CD14-positive monocyte (primary cell): Measurements from ENCODE around the gene NXT1. TPM values are rescaled to one million over a fixed set of nuclear protein-coding genes. Genes with fewer than 3 reads are reported as not detected.

Experiments
- DNase-seq, 3 donors: peaks; one replicate each; pipeline ENCODE4 v3.0.0-alpha.2; 2011 to 2022
- H2AFZ ChIP-seq: 2 replicates; pipeline ENCODE4 v1.6.0; 2012; ENCODE audit warnings: mild to moderate bottlenecking, low read depth, low read length, inconsistent platforms; ENCODE audit not compliant: insufficient read depth, poor library complexity, severe bottlenecking
- H3K27ac ChIP-seq, 2 donors: 1 replicate in 1 of 2; 2 replicates in 1 of 2; pipeline ENCODE4 v1.5.1; 2012 to 2013; ENCODE audit warnings: low read length in 2 of 2, control low read depth in 1 of 2, inconsistent platforms in 1 of 2, low read depth in 1 of 2, mild to moderate bottlenecking in 1 of 2
- H3K27me3 ChIP-seq, 2 donors: one replicate each; pipeline versions ENCODE4 v1.6.0 to v1.6.1; 2011 to 2013; ENCODE audit warnings: low read length in 2 of 2; ENCODE audit not compliant: control insufficient read depth in 2 of 2, insufficient read depth in 2 of 2
- H3K36me3 ChIP-seq, 2 donors: replicated peaks in 1 of 2; 1 replicate in 1 of 2; 2 replicates in 1 of 2; pipeline versions ENCODE4 v1.5.1 to v1.6.1; 2012 to 2013; ENCODE audit warnings: low read length in 2 of 2, control low read depth in 1 of 2, inconsistent platforms in 1 of 2, mild to moderate bottlenecking in 1 of 2; ENCODE audit not compliant: insufficient read depth in 2 of 2, control insufficient read depth in 1 of 2
- H3K4me1 ChIP-seq, 2 donors: 1 replicate in 1 of 2; 2 replicates in 1 of 2; pipeline versions ENCODE4 v1.5.1 to v1.6.1; 2012 to 2013; ENCODE audit warnings: low read length in 2 of 2, control low read depth in 1 of 2, inconsistent platforms in 1 of 2, mild to moderate bottlenecking in 1 of 2, moderate library complexity in 1 of 2; ENCODE audit not compliant: insufficient read depth in 2 of 2, control insufficient read depth in 1 of 2
- H3K4me2 ChIP-seq: replicated peaks from 2 replicates; pipeline ENCODE3; 2012; ENCODE audit warnings: low read length, moderate library complexity, mild to moderate bottlenecking; ENCODE audit not compliant: poor library complexity, severe bottlenecking; ENCODE audit errors: extremely low read depth
- H3K4me3 ChIP-seq, 3 experiments: fragments of 200-600 bp in 1 of 3; sonication (generic) in 1 of 3; replicated peaks in 1 of 3; 1 replicate in 2 of 3; 2 replicates in 1 of 3; pipeline ENCODE4 v1.5.1; 2011 to 2013; ENCODE audit warnings: low read length in 3 of 3, mild to moderate bottlenecking in 3 of 3, control low read depth in 2 of 3, low read depth in 2 of 3, inconsistent platforms in 1 of 3, moderate library complexity in 1 of 3
- H3K79me2 ChIP-seq: 2 replicates; pipeline ENCODE4 v1.6.0; 2012; ENCODE audit warnings: mild to moderate bottlenecking, control low read depth, inconsistent platforms, low read length, moderate library complexity; ENCODE audit not compliant: insufficient read depth
- H3K9ac ChIP-seq: 2 replicates; pipeline ENCODE4 v1.6.0; 2017; ENCODE audit warnings: low read length, mild to moderate bottlenecking; ENCODE audit not compliant: insufficient read depth, poor library complexity, severe bottlenecking
- H3K9me3 ChIP-seq, 2 donors: replicated peaks in 1 of 2; 1 replicate in 1 of 2; 2 replicates in 1 of 2; pipeline versions ENCODE4 v1.5.1 to v1.6.1; 2012 to 2013; ENCODE audit warnings: low read length in 2 of 2, control low read depth in 1 of 2; ENCODE audit not compliant: control insufficient read depth in 1 of 2, insufficient read depth in 1 of 2
- H4K20me1 ChIP-seq: 2 replicates; pipeline ENCODE4 v1.6.0; 2012; ENCODE audit warnings: mild to moderate bottlenecking, low read length, control low read depth, moderate library complexity; ENCODE audit not compliant: insufficient read depth
- H3K27ac Mint-ChIP-seq, 7 donors: one replicate each; pipeline ENCODE4 v1.8.0; 2020; ENCODE audit warnings: mild to moderate bottlenecking in 7 of 7, mixed read lengths in 7 of 7, moderate library complexity in 6 of 7, inconsistent platforms in 2 of 7
- H3K27me3 Mint-ChIP-seq, 3 donors: one replicate each; pipeline ENCODE4 v1.8.0; 2021 to 2022; ENCODE audit warnings: low read depth in 3 of 3, mild to moderate bottlenecking in 3 of 3, mixed read lengths in 3 of 3, moderate library complexity in 3 of 3, inconsistent platforms in 1 of 3
- H3K36me3 Mint-ChIP-seq, 2 donors: one replicate each; pipeline ENCODE4 v1.8.0; 2020; ENCODE audit warnings: mixed read lengths in 2 of 2, inconsistent platforms in 1 of 2, mild to moderate bottlenecking in 1 of 2
- H3K4me1 Mint-ChIP-seq: one replicate; pipeline ENCODE4 v1.8.0; 2020; ENCODE audit warnings: mild to moderate bottlenecking, mixed read lengths
- H3K4me3 Mint-ChIP-seq, 2 donors: one replicate each; pipeline ENCODE4 v1.8.0; 2020; ENCODE audit warnings: mild to moderate bottlenecking in 2 of 2, mixed read lengths in 2 of 2, moderate library complexity in 1 of 2
- H3K9me3 Mint-ChIP-seq, 7 donors: one replicate each; pipeline ENCODE4 v1.8.0; 2020 to 2022; ENCODE audit warnings: mixed read lengths in 7 of 7, mild to moderate bottlenecking in 6 of 7, moderate library complexity in 6 of 7, inconsistent platforms in 2 of 7
- CTCF ChIP-seq: fragments of 200-600 bp; IDR thresholded peaks from one replicate; pipeline ENCODE4 v1.8.0; 2022; ENCODE audit warnings: antibody characterized with exemption, mild to moderate bottlenecking
- WGBS: methylation state at CpG from one replicate; pipeline ENCODE4 v1.1.5; 2013; ENCODE audit warnings: missing lambda C conversion rate; ENCODE audit not compliant: insufficient coverage; 5-methylcytosine and 5-hydroxymethylcytosine counted together
- intact Hi-C, 2 donors: fragments of 100-400 bp; cut with micrococcal nuclease; formaldehyde crosslinking; loops; one replicate each; pipeline versions ENCODE4 v1.15.0 to v1.15.1; 2023
- polyA plus RNA-seq, 3 donors: library from polyadenylated mRNA; depleted of rRNA in 1 of 3; unstranded in 2 of 3; stranded (reverse) in 1 of 3; fragments of 300-500 nt in 2 of 3; fragments of >200 nt in 1 of 3; fragmentation: Illumina TruSeq in 2 of 3; gene quantifications; 1 replicate in 2 of 3; 2 replicates in 1 of 3; pipeline ENCODE4 v1.2.3, GENCODE V29; 2012 to 2021

The NXT1 gene
- polyA plus RNA-seq, 3 donors: 37.8 to 140 (median 39.4) TPM

- peak overlapping the region in 6 of 7 donors; percentile 7 to 82 (median 20) for H3K27ac Mint-ChIP-seq
- WGBS: no CpG with 5 or more reads among the region's 3 CpGs
- H3K79me2 ChIP-seq: peaks cover 38% of the 10 kb centered on the region
These were observed 20.3 kb downstream of the NXT1 start for GRCh38 chr20:23370873-23371272.

DNA sequence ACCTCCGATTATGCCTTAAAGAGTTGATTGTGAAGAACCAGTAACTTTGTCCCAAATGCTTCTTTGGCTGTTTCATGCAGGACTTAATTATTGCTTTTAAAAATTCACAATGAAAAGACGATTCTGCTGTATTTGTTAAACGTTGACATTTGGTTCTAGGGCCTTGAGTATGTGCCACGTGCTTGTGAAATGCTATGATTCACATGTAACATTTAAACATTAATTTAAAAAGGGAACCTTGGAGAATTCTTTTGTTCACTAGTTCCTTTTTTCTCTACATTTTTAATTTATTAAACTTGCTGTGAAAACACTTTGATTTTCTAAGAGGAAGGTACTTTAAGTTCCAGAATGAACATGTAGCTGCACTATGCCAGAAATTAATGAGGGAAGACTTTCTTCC, 20.9 kb downstream of the NXT1 start:
- H4K20me1 ChIP-seq: peaks cover 42% of the 10 kb centered on the region
- peaks cover 60 to 88% of the 10 kb centered on the region in 2 donors for H3K36me3 ChIP-seq
- peaks cover 36% of the 10 kb centered on the region for H3K79me2 ChIP-seq
- DNase-seq: peak; percentile 41 to 53 (median 52)
- peaks cover 19 to 26% of the 10 kb centered on the region in 2 donors for H3K4me1 ChIP-seq
- H3K27me3 ChIP-seq: no peaks in the 10 kb centered on the region
- H3K9ac ChIP-seq: no peak overlapping the region
- Mint-ChIP-seq H3K9me3 (peaks cover 0 to 3% (median 0%) of the 10 kb centered on the region in 7 donors), H3K27ac (peak overlapping the region; percentile 51 to 87 (median 77)), H3K4me3 (no peak overlapping the region), H3K36me3 (peaks cover 76 to 79% of the 10 kb centered on the region in 2 donors), H3K4me1 (peaks cover 28% of the 10 kb centered on the region), H3K27me3 (no peaks in the 10 kb centered on the region)
- peak overlapping the region in 1 of 2 donors; percentile 62 for H3K27ac ChIP-seq
- no peak overlapping the region for H3K4me2 ChIP-seq
- intact Hi-C loops: no loop called here
- no peaks in the 10 kb centered on the region for H3K9me3 ChIP-seq
- no peak for TF ChIP-seq CTCF
- H3K4me3 ChIP-seq: no peak overlapping the region
- 100% methylated on average over 1 of the region's 4 CpGs for WGBS
- no peak overlapping the region for H2AFZ ChIP-seq

More at GRCh38 chr20:23370873-23371272, 20.3 kb downstream of the NXT1 start:
- Mint-ChIP-seq H3K9me3 (peaks cover 0 to 3% (median 0%) of the 10 kb centered on the region in 7 donors), H3K4me1 (peaks cover 33% of the 10 kb centered on the region), H3K27me3 (no peaks in the 10 kb centered on the region), H3K36me3 (peaks cover 73 to 76% of the 10 kb centered on the region in 2 donors), H3K4me3 (no peak overlapping the region)
- peaks cover 25 to 33% of the 10 kb centered on the region in 2 donors for H3K4me1 ChIP-seq
- H3K36me3 ChIP-seq: peaks cover 55 to 81% of the 10 kb centered on the region in 2 donors
- no peak overlapping the region for H3K9ac ChIP-seq
- peak overlapping the region in 1 of 2 donors; percentile 62 for H3K27ac ChIP-seq
- no peak overlapping the region for H2AFZ ChIP-seq
- no peaks in the 10 kb centered on the region for H3K27me3 ChIP-seq
- H3K4me3 ChIP-seq: no peak overlapping the region
- no peak for DNase-seq
- H3K9me3 ChIP-seq: no peaks in the 10 kb centered on the region
- intact Hi-C loops: no loop called here
- TF ChIP-seq CTCF: no peak
- no peak overlapping the region for H3K4me2 ChIP-seq
- peaks cover 46% of the 10 kb centered on the region for H4K20me1 ChIP-seq
